ENCODE measurements around the gene UBASH3B.
"Not testable (repeated sequence)": the region's sequence is repeated elsewhere in the genome, so short reads cannot be mapped to it uniquely, and the experiment has no call there.

UBASH3B gene

GRCh38 chr11:122618927-122619326, 36.6 kb upstream of the UBASH3B start:
- H3K36me3 ChIP-seq: no peaks in the 10 kb centered on the region
- no peaks in the 10 kb centered on the region for H3K27me3 ChIP-seq
- TF ChIP-seq CTCF (IDR thresholded peaks at IDR 0.05; ENCODE audit: low read depth, low read length): no peak
- no peaks in the 10 kb centered on the region for H3K9me3 ChIP-seq
- no peak overlapping the region for H3K4me3 ChIP-seq (ENCODE audit: low read depth, low read length)
- no peak for DNase-seq
- H3K4me1 ChIP-seq: no peaks in the 10 kb centered on the region

- no peaks in the 10 kb centered on the region for H3K9me3 ChIP-seq
- no peaks in the 10 kb centered on the region for H3K4me1 ChIP-seq
- no peak for TF ChIP-seq CTCF (IDR thresholded peaks at IDR 0.05; ENCODE audit: low read depth, low read length)
- no peak for DNase-seq
- no peaks in the 10 kb centered on the region for H3K27me3 ChIP-seq
- H3K36me3 ChIP-seq: no peaks in the 10 kb centered on the region
- H3K4me3 ChIP-seq (ENCODE audit: low read depth, low read length): no peak overlapping the region
Observed at GRCh38 chr11:122619757-122620156, 35.8 kb upstream of the UBASH3B start.

DNA sequence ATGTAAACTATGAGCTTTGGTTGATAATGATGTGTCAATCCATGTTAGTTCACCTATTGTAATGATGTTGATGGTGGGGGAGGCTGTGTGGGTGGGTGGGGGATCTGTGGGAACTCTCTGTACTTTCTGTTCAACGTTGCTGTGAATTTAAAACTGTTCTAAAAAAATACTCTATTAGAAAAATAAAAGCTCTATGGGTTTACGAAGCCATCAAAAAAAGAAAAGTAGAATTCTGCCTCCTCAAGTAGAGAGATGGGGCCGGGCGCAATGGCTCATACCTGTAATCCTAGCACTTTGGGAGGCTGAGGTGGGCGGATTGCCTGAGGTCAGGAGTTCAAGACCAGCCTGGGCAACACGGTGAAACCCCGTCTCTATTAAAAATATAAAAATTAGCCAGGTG, 30.0 kb upstream of the UBASH3B start:
- not testable (repeated sequence) for H3K27me3 ChIP-seq; H3K9me3 ChIP-seq; H3K36me3 ChIP-seq; H3K4me1 ChIP-seq; DNase-seq; H3K4me3 ChIP-seq (ENCODE audit: low read depth, low read length)

GRCh38 chr11:122625976-122626665, 29.4 kb upstream of the UBASH3B start:
- Histone ChIP-seq H3K9me3 (no peaks in the 10 kb centered on the region), H3K36me3 (no peaks in the 10 kb centered on the region), H3K4me1 (no peaks in the 10 kb centered on the region), H3K27me3 (no peaks in the 10 kb centered on the region; the same call in 1 of the 2 replicates), H3K4me3 (ENCODE audit: low read depth, low read length) (no peak overlapping the region)
- TF ChIP-seq CTCF (IDR thresholded peaks at IDR 0.05; ENCODE audit: low read depth, low read length): no peak
- no peak for DNase-seq

GRCh38 chr11:122627745-122628144, 27.8 kb upstream of the UBASH3B start:
- no peak for TF ChIP-seq CTCF (IDR thresholded peaks at IDR 0.05; ENCODE audit: low read depth, low read length)
- Histone ChIP-seq H3K36me3 (no peaks in the 10 kb centered on the region), H3K9me3 (no peaks in the 10 kb centered on the region), H3K27me3 (peaks cover 2% of the 10 kb centered on the region; the same call in 1 of the 2 replicates), H3K4me1 (no peaks in the 10 kb centered on the region), H3K4me3 (ENCODE audit: low read depth, low read length) (no peak overlapping the region)
- DNase-seq: no peak

GRCh38 chr11:122628810-122629555, 26.5 kb upstream of the UBASH3B start:
- peak; percentile 62 for DNase-seq
- Histone ChIP-seq H3K27me3 (peaks cover 5% of the 10 kb centered on the region; the same call in 1 of the 2 replicates), H3K9me3 (no peaks in the 10 kb centered on the region), H3K4me3 (ENCODE audit: low read depth, low read length) (no peak overlapping the region), H3K4me1 (no peaks in the 10 kb centered on the region), H3K36me3 (no peaks in the 10 kb centered on the region)
- peak; percentile 83 for TF ChIP-seq CTCF (IDR thresholded peaks at IDR 0.05; ENCODE audit: low read depth, low read length)

Measured in BE2C (cell line).